ENCODE measurements around the gene RNFT2. TPM values are rescaled to one million over a fixed set of nuclear protein-coding genes. Genes with fewer than 3 reads are reported as not detected.

Gene RNFT2
- total RNA-seq, 1 experiment from 2014 or later: 29.5 TPM

- Histone ChIP-seq H3K56ac (ENCODE audit: insufficient read length, low read depth, low read length) (no peak overlapping the region), H4K20me1 (ENCODE audit: control insufficient read depth, insufficient read depth, insufficient read length) (no peaks in the 10 kb centered on the region), H2AFZ (ENCODE audit: low read length) (no peak overlapping the region), H2AK5ac (ENCODE audit: insufficient read length, low read length) (no peak overlapping the region), H4K91ac (ENCODE audit: insufficient read length, low read depth, low read length) (peak overlapping the region; percentile 43), H2BK120ac (ENCODE audit: low read depth, low read length, poor library complexity, severe bottlenecking) (no peak overlapping the region), H3K79me1 (ENCODE audit: insufficient read depth, low read depth, low read length, poor library complexity, severe bottlenecking) (no peaks in the 10 kb centered on the region), H3K4ac (ENCODE audit: low read depth, low read length) (no peak overlapping the region; the same call in 1 of the 2 replicates), H3K4me1 (ENCODE audit: insufficient read depth, low read length) (no peaks in the 10 kb centered on the region), H2BK20ac (ENCODE audit: low read depth, low read length, poor library complexity, severe bottlenecking) (no peak overlapping the region), H3K79me2 (ENCODE audit: insufficient read depth, low read length) (no peaks in the 10 kb centered on the region), H3K23me2 (ENCODE audit: insufficient read length, low read depth, low read length, poor library complexity, severe bottlenecking) (peaks cover 6% of the 10 kb centered on the region), H3K23ac (ENCODE audit: insufficient read length, low read depth, low read length) (no peak overlapping the region), H3K18ac (ENCODE audit: insufficient read length, low read depth, low read length) (no peak overlapping the region), H2BK12ac (ENCODE audit: insufficient read length, low read depth, low read length) (no peak overlapping the region), H3T11ph (ENCODE audit: low read length) (no peak overlapping the region), H2BK5ac (ENCODE audit: insufficient read length, low read length) (no peak overlapping the region), H3K4me2 (ENCODE audit: insufficient read depth, insufficient read length, low read length) (peak overlapping the region; percentile 87), H2BK15ac (ENCODE audit: low read depth, low read length) (no peak overlapping the region), H4K5ac (ENCODE audit: insufficient read length, low read depth, low read length) (peak overlapping the region; percentile 99), H3K14ac (ENCODE audit: insufficient read depth, low read length) (peak overlapping the region; percentile 97; the same call in 1 of the 2 replicates), H4K8ac (replicated peaks; ENCODE audit: insufficient read length, low read depth, low read length) (peak overlapping the region; percentile 92), H3K27ac (ENCODE audit: insufficient read length, low read depth, low read length) (no peak overlapping the region), H3K27me3 (ENCODE audit: insufficient read depth, low read length) (no peaks in the 10 kb centered on the region), H3K9ac (ENCODE audit: extremely low read depth, insufficient read length, low read length) (peak overlapping the region; percentile 98), H3K9me3 (ENCODE audit: control insufficient read depth, low read depth, low read length) (no peaks in the 10 kb centered on the region)
- no peak for TF ChIP-seq CTCF (conservative IDR thresholded peaks at IDR 0.05)
- no peak for DNase-seq
- H3K4me1 Mint-ChIP-seq: peaks cover 12 to 28% of the 10 kb centered on the region in 2 experiments
- no peaks in the 10 kb centered on the region; a peak in 1 of 5 replicates for H3K9me3 Mint-ChIP-seq
- H3K27ac Mint-ChIP-seq: peak overlapping the region; percentile 98 to 100 (median 100)
- H3K36me3 Mint-ChIP-seq (ENCODE audit: insufficient read depth in 1 of 3, low read depth in 3 of 3): peaks cover 0 to 2% (median 0%) of the 10 kb centered on the region in 3 experiments; a peak in 1 of 7 replicates
- H3K27me3 Mint-ChIP-seq (ENCODE audit: low read depth): no peaks in the 10 kb centered on the region
- H3K4me3 Mint-ChIP-seq: peak overlapping the region; percentile 96 to 97
- WGBS (ENCODE audit: extremely low coverage, insufficient read length, low lambda C conversion rate): no CpG with 5 or more reads among the region's 11 CpGs
These were observed 80.3 kb downstream of the RNFT2 start for GRCh38 chr12:116818341-116818856.

Measured in H9 (cell line).